Measurements from ENCODE around the gene UBA7.
"Not testable (repeated sequence)": the region's sequence is repeated elsewhere in the genome, so short reads cannot be mapped to it uniquely, and the experiment has no call there.

UBA7 gene

GRCh38 chr3:49813497-49814174, at the start of gene UBA7:
Gene UBA7 (minus strand): TSS chr3:49813953. CDS start chr3:49813787, 166 bp downstream.
- Histone ChIP-seq H3K4me3 (peak within 1 kb of the TSS; percentile 23 to 52 (median 40)), H3K27ac (peak within 1 kb of the TSS in 20 of 21 experiments; percentile 65 to 93 (median 80))

- Histone ChIP-seq H3K4me3 (no peak overlapping the region), H3K27ac (no peak overlapping the region)
Measured at GRCh38 chr3:49859576-49860305, 46.0 kb upstream of the UBA7 start.

- H3K27ac ChIP-seq: peak within 1 kb of the TSS in 20 of 21 experiments; percentile 2 to 84 (median 62)
Measured at GRCh38 chr3:49856181-49857005, 42.6 kb upstream of the UBA7 start, which contains the start of gene TRAIP. Gene TRAIP (minus strand): TSS chr3:49856564. CDS start chr3:49856453, 111 bp downstream.

GRCh38 chr3:49855662-49856061, 41.9 kb upstream of the UBA7 start:
- Histone ChIP-seq H3K27ac (peak overlapping the region in 1 of 21 experiments; percentile 32), H3K4me3 (peak overlapping the region in 6 of 7 experiments; percentile 38 to 70 (median 55))

More at GRCh38 chr3:49856181-49857005, 42.6 kb upstream of the UBA7 start, which contains the start of gene TRAIP:
- peak within 1 kb of the TSS; percentile 38 to 70 (median 54) for H3K4me3 ChIP-seq

- Histone ChIP-seq H3K27ac (no peak overlapping the region), H3K4me3 (no peak overlapping the region)
Measured at GRCh38 chr3:49845694-49846093, 31.9 kb upstream of the UBA7 start.

GRCh38 chr3:49844464-49845183, 30.9 kb upstream of the UBA7 start:
- Histone ChIP-seq H3K27ac (no peak overlapping the region), H3K4me3 (no peak overlapping the region)

GRCh38 chr3:49842843-49843517, 29.2 kb upstream of the UBA7 start:
- H3K4me3 ChIP-seq: no peak overlapping the region
- no peak overlapping the region for H3K27ac ChIP-seq

- H3K27ac ChIP-seq: no peak overlapping the region
- H3K4me3 ChIP-seq: no peak overlapping the region
Measured at GRCh38 chr3:49841806-49842205, 28.1 kb upstream of the UBA7 start.

GRCh38 chr3:49841126-49841696, 27.5 kb upstream of the UBA7 start:
- Histone ChIP-seq H3K4me3 (no peak overlapping the region), H3K27ac (no peak overlapping the region)

- Histone ChIP-seq H3K27ac (no peak overlapping the region), H3K4me3 (no peak overlapping the region)
Measured at GRCh38 chr3:49840388-49840787, 26.6 kb upstream of the UBA7 start.

- H3K27ac ChIP-seq: peak overlapping the region in 1 of 21 experiments; percentile 26
- H3K4me3 ChIP-seq: no peak overlapping the region
Measured at GRCh38 chr3:49839193-49839809, 25.5 kb upstream of the UBA7 start.

GRCh38 chr3:49831341-49831740, 17.6 kb upstream of the UBA7 start:
- no peak overlapping the region for H3K4me3 ChIP-seq
- no peak overlapping the region for H3K27ac ChIP-seq

GRCh38 chr3:49826016-49826415, 12.3 kb upstream of the UBA7 start:
- H3K27ac ChIP-seq: no peak overlapping the region

GRCh38 chr3:49823131-49823530, 9.4 kb upstream of the UBA7 start:
- not testable (repeated sequence) for H3K27ac ChIP-seq, H3K4me3 ChIP-seq

More at GRCh38 chr3:49826016-49826415, 12.3 kb upstream of the UBA7 start:
- H3K4me3 ChIP-seq: no peak overlapping the region

- peak overlapping the region; percentile 23 to 52 (median 40) for H3K4me3 ChIP-seq
- H3K27ac ChIP-seq: peak overlapping the region in 20 of 21 experiments; percentile 65 to 93 (median 80)
Measured at GRCh38 chr3:49812916-49813496, 747 bp downstream of the UBA7 start.

- H3K27ac ChIP-seq: peak overlapping the region in 18 of 21 experiments; percentile 4 to 97 (median 73)
Measured at GRCh38 chr3:49807431-49808114, 6.2 kb downstream of the UBA7 start.

GRCh38 chr3:49806850-49807249, 6.9 kb downstream of the UBA7 start:
- Histone ChIP-seq H3K4me3 (no peak overlapping the region), H3K27ac (peak overlapping the region in 18 of 21 experiments; percentile 53 to 97 (median 88))

More at GRCh38 chr3:49807431-49808114, 6.2 kb downstream of the UBA7 start:
- H3K4me3 ChIP-seq: no peak overlapping the region

Data from skin epidermis (tissue), 12 donors.